Lower leg skin (tissue), 4 donors: ENCODE measurements around the gene SLC39A11. TPM values are rescaled to one million over a fixed set of nuclear protein-coding genes. Genes with fewer than 3 reads are reported as not detected.
A peak's percentile ranks its signal among the peaks of the same experiment; 100 is the strongest.

ENCODE experiments used
- DNase-seq, 2 donors: peaks; one replicate each; pipeline ENCODE4 v3.0.0-alpha.2; 2019; ENCODE audit warnings: low spot score in 2 of 2
- H3K4me3 ChIP-seq: fragments of 200-600 bp; sonication (generic); 2 replicates; pipeline ENCODE4 v1.5.1; 2017; ENCODE audit warnings: mild to moderate bottlenecking, low read depth; ENCODE audit not compliant: poor library complexity, severe bottlenecking
- POLR2A ChIP-seq, 2 donors: fragments of 450-650 bp; IDR thresholded peaks; one replicate each; pipeline ENCODE4 v1.6.1; 2016 to 2017; ENCODE audit warnings: antibody characterized with exemption in 2 of 2, mild to moderate bottlenecking in 1 of 2, moderate library complexity in 1 of 2
- WGBS, 2 donors: methylation state at CpG; one replicate each; pipeline ENCODE4 v1.1.5; 2018; 5-methylcytosine and 5-hydroxymethylcytosine counted together
- intact Hi-C: fragments of 100-400 bp; cut with DNase I; formaldehyde crosslinking; loops from one replicate; pipeline ENCODE4 v1.15.0; 2023; ENCODE audit warnings: low total_unique reads
- total RNA-seq, 4 donors: library from RNA; depleted of rRNA; stranded (reverse); fragments of >200 nt; gene quantifications; one replicate each; pipeline ENCODE4 v1.1.0, GENCODE V29; 2016
- TF ChIP-seq, protein P1 (sequence below), 3 donors: fragments of 450-650 bp; IDR thresholded peaks; one replicate each; pipeline ENCODE4 v1.5.1; 2016; ENCODE audit warnings: antibody characterized with exemption in 3 of 3, mild to moderate bottlenecking in 3 of 3, moderate library complexity in 2 of 3

Gene SLC39A11
- total RNA-seq, 4 donors from 2014 or later, result 41.6 to 59.0 (median 47.1) TPM

DNA sequence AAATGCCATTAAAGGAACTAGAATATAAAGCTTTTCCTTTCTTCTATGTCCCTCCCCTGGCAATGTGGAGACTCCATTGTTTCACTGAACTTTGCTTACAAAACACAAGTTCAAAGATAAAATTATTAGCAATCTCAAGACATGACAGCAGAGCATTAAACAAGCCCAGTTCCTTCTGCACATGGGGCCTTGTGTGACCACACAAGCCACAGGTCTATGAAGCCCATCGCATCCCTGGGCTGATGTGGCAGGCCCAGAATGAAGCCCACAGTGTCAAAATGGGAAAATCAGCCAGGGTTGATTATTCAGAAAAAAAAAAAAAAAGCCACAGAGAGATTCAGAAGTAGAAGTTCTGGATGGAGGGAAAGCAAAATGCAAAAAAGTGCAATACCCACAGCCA, 12.9 kb upstream of the SLC39A11 start:
- WGBS, 2 donors, result 78 to 92% methylated on average over 1 of the region's 1 CpG
- TF ChIP-seq POLR2A (IDR thresholded peaks at IDR 0.05), result no peak
- no peak overlapping the region for H3K4me3 ChIP-seq
- no peak for DNase-seq
- intact Hi-C loops, result no loop called here

DNA sequence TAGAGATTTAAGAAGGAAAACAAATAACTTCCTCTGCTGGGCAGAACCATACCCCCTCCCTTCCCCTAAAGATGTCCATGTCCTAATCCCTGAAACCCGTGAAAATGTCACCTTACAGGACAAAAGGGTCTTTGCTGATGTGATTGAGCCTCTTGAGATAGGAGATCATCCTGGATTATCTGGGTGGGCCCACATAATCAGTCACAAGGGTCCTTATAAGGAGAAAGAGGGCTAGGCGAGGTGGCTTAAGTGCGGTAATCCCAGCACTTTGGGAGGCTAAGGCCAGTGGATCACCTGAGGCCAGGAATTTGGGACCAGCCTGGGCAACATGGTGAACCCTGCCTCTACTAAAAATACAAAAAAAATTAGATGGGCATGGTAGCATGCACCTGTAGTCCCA, 12.0 kb upstream of the SLC39A11 start:
- intact Hi-C loops, result no loop called here
- TF ChIP-seq, protein P1, sequence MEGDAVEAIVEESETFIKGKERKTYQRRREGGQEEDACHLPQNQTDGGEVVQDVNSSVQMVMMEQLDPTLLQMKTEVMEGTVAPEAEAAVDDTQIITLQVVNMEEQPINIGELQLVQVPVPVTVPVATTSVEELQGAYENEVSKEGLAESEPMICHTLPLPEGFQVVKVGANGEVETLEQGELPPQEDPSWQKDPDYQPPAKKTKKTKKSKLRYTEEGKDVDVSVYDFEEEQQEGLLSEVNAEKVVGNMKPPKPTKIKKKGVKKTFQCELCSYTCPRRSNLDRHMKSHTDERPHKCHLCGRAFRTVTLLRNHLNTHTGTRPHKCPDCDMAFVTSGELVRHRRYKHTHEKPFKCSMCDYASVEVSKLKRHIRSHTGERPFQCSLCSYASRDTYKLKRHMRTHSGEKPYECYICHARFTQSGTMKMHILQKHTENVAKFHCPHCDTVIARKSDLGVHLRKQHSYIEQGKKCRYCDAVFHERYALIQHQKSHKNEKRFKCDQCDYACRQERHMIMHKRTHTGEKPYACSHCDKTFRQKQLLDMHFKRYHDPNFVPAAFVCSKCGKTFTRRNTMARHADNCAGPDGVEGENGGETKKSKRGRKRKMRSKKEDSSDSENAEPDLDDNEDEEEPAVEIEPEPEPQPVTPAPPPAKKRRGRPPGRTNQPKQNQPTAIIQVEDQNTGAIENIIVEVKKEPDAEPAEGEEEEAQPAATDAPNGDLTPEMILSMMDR (IDR thresholded peaks at IDR 0.05), result no peak
- DNase-seq, result no peak
- WGBS, 2 donors, result 93 to 97% methylated on average over 3 of the region's 3 CpGs
- no peak overlapping the region for H3K4me3 ChIP-seq

DNA sequence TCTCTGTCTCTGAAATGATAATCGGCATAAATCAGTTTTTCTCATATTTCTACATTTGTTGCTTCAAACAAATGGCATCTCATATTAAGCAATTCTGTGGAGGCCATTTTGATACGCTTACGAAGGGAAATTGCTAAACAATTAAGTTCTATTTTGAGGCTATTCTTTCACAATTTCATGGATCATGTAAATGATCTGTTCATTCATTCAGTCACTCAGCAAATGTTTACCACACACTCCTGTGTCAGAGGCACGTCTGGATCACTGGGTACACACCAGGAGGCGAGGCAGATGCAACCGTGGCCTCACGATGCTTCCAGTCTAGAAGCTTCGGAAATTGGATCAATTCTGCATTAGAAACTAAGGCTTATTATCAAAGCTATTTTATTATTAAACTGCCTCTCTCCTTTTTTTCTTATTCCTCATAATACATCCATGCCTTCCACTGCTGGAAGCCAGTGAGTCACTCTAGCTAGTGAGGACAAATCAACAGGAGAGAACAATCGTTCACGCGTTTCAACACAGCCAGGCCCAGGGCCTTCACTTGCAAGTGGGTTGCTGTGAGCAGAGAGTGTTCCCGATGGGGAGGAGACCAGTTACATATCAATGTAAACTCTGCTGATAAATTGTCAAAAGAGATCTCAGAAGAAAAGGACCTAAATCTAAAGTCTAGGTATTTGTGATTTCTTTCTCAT, 11.3 kb upstream of the SLC39A11 start:
- TF ChIP-seq POLR2A (IDR thresholded peaks at IDR 0.05), result no peak
- TF ChIP-seq, protein P1 (IDR thresholded peaks at IDR 0.05), result no peak
- WGBS, 2 donors, result 74 to 84% methylated on average over 12 of the region's 12 CpGs
- peak in 1 of 2 donors; percentile 21 for DNase-seq
- intact Hi-C loops, result no loop called here
- H3K4me3 ChIP-seq, result no peak overlapping the region

DNA sequence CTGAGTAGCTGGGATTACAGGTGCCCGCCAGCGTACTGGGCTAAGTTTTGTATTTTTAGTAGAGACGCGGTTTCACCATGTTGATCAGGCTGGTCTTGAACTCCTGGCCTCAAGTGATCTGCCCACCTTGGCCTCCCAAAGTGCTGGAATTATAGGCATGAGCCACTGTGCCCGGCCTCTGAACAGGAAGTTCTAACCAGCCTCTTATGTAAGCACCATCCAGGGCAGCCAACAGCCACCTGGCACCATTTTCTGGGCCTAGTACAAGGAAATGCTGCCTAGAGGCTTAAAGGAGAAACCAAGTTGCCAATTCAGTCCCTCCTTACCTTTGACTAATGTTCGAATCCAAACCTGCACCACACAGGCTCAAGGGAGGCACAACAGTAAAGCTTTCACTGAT, 8.5 kb upstream of the SLC39A11 start:
- TF ChIP-seq POLR2A (IDR thresholded peaks at IDR 0.05), result no peak
- TF ChIP-seq, protein P1 (IDR thresholded peaks at IDR 0.05), result no peak
- intact Hi-C loops, result no loop called here
- no peak overlapping the region for H3K4me3 ChIP-seq
- DNase-seq, result peak; percentile 34 to 84
- 69 to 77% methylated on average over 6 of the region's 6 CpGs for WGBS, 2 donors

DNA sequence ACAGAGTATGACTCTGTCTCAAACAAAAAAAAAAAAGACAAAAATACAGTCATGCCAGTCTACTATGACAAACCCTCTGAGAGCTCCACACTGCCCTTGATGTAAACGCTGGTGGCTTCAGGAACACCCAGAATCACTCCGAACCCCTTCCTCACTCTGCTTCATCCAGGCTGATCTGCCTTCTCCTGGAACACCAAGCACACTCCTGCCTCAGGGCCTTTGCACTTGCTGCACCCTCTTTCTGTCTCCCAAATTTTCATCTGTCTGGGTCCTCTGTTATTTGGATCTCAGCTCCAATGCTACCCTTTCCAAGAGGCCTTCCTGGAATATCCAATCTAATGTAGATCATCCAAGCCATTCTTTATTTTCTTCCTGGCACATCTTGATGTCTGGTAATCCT, 7.9 kb upstream of the SLC39A11 start:
- intact Hi-C loops, result no loop called here
- no peak for DNase-seq
- no peak for TF ChIP-seq POLR2A (IDR thresholded peaks at IDR 0.05)
- TF ChIP-seq, protein P1 (IDR thresholded peaks at IDR 0.05), result no peak
- 89 to 91% methylated on average over 2 of the region's 2 CpGs for WGBS, 2 donors
- no peak overlapping the region for H3K4me3 ChIP-seq

DNA sequence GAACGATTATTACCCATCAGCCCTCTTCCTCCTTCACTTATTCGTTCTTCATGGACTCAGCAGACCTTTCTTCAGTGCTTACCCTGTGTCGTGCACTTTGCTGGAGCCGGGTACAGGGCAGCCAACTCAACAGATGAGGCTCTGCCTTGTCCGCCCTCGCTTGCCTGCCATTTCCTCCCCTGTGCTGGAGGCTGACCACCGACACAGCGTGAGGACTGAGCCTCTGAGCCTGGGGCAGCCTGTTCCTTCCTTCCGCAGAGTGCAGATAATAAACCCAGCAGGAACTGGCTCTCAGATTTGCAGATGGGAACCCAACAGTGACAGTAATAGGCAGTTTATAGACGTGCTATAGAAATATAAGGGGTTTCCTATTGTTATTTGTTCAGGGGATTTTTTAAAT, 7.0 kb upstream of the SLC39A11 start:
- intact Hi-C loops, result no loop called here
- WGBS, 2 donors, result 84 to 87% methylated on average over 10 of the region's 10 CpGs

More for the DNA sequence above, 7.0 kb upstream of the SLC39A11 start:
- DNase-seq, result peak in 1 of 2 donors; percentile 79
- TF ChIP-seq, protein P1 (IDR thresholded peaks at IDR 0.05), result no peak
- no peak for TF ChIP-seq POLR2A (IDR thresholded peaks at IDR 0.05)
- no peak overlapping the region for H3K4me3 ChIP-seq
